Measurements from ENCODE around the gene LRRC18.

Gene LRRC18

DNA sequence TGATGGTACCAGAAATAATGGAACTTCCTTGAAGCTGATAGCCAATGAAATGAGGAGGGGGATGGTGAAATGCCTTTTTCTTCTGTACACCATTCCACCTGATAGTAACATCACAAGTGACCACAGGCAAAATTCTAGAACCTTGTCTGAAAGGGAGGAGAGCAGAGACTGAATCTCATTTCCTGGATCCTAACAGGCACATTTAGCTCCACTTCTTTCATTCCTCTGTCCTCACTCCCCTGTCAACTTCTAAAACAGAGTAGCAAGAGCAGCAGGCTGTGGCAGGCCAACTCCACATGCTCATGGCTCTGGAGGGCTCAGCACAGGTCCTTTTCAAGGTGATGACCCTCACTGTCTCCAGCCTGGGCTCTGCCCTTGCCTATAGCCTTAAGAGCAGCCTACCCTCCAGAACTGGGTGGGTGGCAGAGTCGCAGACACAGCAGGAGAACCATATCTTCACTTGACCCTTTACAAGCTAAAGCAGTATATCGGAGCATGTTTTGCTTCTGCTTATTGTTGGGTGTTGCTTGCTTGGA lies at the start of gene LRRC18:
LRRC18 (minus strand) TSS at position 51 of the 536 bp plus-strand sequence. CDS start 25,685 bp downstream, outside the sequence.
- Mint-ChIP-seq H3K4me1 (ENCODE audit: low read depth) (no peaks in the 10 kb centered on the region), H3K27ac (no peak within 1 kb of the TSS), H3K4me3 (no peak within 1 kb of the TSS), H3K27me3 (no peaks in the 10 kb centered on the region), H3K9me3 (no peaks in the 10 kb centered on the region), H3K36me3 (ENCODE audit: low read depth) (no peaks in the 10 kb centered on the region)

- no peaks in the 10 kb centered on the region for H3K9me3 Mint-ChIP-seq
- no peaks in the 10 kb centered on the region for H3K4me1 Mint-ChIP-seq (ENCODE audit: low read depth)
- H3K27ac Mint-ChIP-seq = no peak overlapping the region
- no peaks in the 10 kb centered on the region for H3K27me3 Mint-ChIP-seq
- H3K4me3 Mint-ChIP-seq = no peak overlapping the region
- no peaks in the 10 kb centered on the region for H3K36me3 Mint-ChIP-seq (ENCODE audit: low read depth)
These were observed 46.0 kb upstream of the LRRC18 start for GRCh38 chr10:48985621-48986158.

- H3K4me1 Mint-ChIP-seq (ENCODE audit: low read depth) = no peaks in the 10 kb centered on the region
- H3K36me3 Mint-ChIP-seq (ENCODE audit: low read depth) = no peaks in the 10 kb centered on the region
These were observed 44.2 kb upstream of the LRRC18 start for GRCh38 chr10:48983648-48984351.

GRCh38 chr10:48982584-48982983 lies 42.9 kb upstream of the LRRC18 start:
- Mint-ChIP-seq H3K4me1 (ENCODE audit: low read depth) (no peaks in the 10 kb centered on the region), H3K27ac (no peak overlapping the region), H3K36me3 (ENCODE audit: low read depth) (no peaks in the 10 kb centered on the region), H3K27me3 (no peaks in the 10 kb centered on the region), H3K4me3 (no peak overlapping the region), H3K9me3 (no peaks in the 10 kb centered on the region)

More at GRCh38 chr10:48983648-48984351, 44.2 kb upstream of the LRRC18 start:
- no peaks in the 10 kb centered on the region for H3K27me3 Mint-ChIP-seq
- no peaks in the 10 kb centered on the region for H3K9me3 Mint-ChIP-seq
- H3K27ac Mint-ChIP-seq = no peak overlapping the region
- H3K4me3 Mint-ChIP-seq = no peak overlapping the region

GRCh38 chr10:48981310-48981907 lies 41.8 kb upstream of the LRRC18 start:
- no peaks in the 10 kb centered on the region for H3K4me1 Mint-ChIP-seq (ENCODE audit: low read depth)
- no peaks in the 10 kb centered on the region for H3K36me3 Mint-ChIP-seq (ENCODE audit: low read depth)
- no peaks in the 10 kb centered on the region for H3K27me3 Mint-ChIP-seq
- H3K4me3 Mint-ChIP-seq = no peak overlapping the region
- no peaks in the 10 kb centered on the region for H3K9me3 Mint-ChIP-seq
- no peak overlapping the region for H3K27ac Mint-ChIP-seq

DNA sequence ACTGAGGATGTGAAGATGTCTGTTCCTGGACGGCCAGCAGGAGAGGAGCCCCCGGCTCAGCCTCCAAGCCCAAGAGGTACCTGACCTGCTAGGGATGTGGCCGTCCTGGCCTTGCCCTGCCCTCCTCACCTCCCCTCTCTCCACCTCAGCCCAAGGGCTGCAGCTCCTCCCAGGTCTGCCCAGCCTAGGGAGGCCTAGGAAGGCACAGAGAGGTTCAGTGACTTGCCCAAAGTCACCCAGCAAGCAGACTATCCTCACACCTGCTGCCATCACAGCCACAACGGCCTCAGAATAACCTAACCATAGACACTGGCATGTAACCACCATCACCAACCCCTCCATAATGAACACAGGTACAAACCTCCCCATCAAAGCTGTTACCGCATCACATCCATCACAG lies 38.7 kb upstream of the LRRC18 start:
- Mint-ChIP-seq H3K4me3 (no peak overlapping the region), H3K4me1 (ENCODE audit: low read depth) (no peaks in the 10 kb centered on the region), H3K9me3 (no peaks in the 10 kb centered on the region), H3K27ac (no peak overlapping the region), H3K27me3 (no peaks in the 10 kb centered on the region), H3K36me3 (ENCODE audit: low read depth) (no peaks in the 10 kb centered on the region)

DNA sequence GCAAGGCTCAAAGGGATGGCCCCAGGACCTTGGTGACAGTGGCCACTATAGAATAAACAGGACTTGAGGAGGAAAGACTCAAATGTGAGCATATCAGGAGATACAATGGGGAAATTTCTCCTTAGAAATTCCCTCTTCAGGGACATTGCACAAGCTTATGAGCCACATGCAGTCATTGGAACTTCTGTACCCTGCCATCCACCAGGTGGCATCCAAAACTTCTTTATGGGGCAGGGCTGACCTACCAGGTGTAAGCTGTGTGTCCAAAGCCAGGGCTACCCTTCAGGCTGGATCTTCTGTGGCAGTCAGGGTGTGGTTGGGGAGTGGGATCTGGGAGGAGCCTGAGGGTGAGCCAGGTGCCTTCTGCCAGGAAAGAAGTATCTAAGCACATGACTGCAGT lies 36.6 kb upstream of the LRRC18 start:
- Mint-ChIP-seq H3K4me3 (no peak overlapping the region), H3K36me3 (ENCODE audit: low read depth) (no peaks in the 10 kb centered on the region), H3K9me3 (no peaks in the 10 kb centered on the region), H3K4me1 (ENCODE audit: low read depth) (no peaks in the 10 kb centered on the region), H3K27ac (no peak overlapping the region), H3K27me3 (no peaks in the 10 kb centered on the region)

DNA sequence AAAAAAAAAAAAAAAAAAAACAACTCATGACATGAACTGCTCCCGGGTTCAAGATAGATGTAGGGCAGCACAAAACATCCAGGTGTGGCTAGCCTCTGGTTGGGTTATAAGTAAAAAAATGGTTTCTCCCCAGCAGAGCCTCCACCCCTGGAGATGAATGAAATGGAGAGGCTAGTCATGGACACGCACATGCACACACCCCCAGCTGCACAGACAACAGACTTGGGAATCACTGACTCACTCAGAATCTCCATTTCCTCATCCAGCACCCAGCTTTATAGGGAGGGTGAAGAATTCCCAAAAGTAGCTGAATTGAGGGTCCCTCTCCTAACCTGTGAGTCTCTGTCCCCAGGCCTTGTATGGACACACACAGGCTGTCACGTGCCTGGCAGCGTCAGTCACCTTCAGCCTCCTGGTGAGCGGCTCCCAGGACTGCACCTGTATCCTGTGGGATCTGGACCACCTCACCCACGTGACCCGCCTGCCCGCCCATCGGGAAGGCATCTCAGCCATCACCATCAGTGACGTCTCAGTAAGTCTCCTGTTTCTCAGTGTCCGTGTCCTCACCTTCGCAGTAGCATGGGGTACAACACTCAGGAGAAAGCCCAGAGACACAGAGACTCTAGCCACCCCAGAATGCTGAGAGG lies 35.0 kb upstream of the LRRC18 start:
- H3K4me1 Mint-ChIP-seq (ENCODE audit: low read depth) = no peaks in the 10 kb centered on the region
- H3K4me3 Mint-ChIP-seq = no peak overlapping the region
- no peaks in the 10 kb centered on the region for H3K9me3 Mint-ChIP-seq
- no peak overlapping the region for H3K27ac Mint-ChIP-seq
- H3K36me3 Mint-ChIP-seq (ENCODE audit: low read depth) = no peaks in the 10 kb centered on the region
- no peaks in the 10 kb centered on the region for H3K27me3 Mint-ChIP-seq

DNA sequence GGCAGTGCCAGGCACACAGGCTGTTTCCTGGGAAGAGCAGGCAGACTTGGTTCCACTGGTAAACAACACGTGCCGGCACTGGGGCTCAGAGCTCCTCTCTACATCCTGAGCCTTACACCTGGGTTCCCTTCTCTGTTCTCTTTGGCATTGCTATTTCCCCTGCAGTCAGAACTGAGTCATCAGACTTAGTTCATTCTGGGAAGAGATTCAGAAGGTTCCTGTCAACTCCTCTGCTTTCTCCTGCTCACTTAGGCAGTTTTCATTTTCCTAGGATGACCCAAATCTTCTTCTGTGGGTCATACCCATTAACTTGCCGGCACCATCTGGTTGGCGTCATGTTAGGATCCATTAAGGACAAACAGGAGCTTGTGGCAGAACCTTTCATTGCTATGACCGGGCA lies 33.4 kb upstream of the LRRC18 start:
- Mint-ChIP-seq H3K9me3 (no peaks in the 10 kb centered on the region), H3K4me3 (no peak overlapping the region), H3K27me3 (no peaks in the 10 kb centered on the region), H3K27ac (no peak overlapping the region), H3K36me3 (ENCODE audit: low read depth) (no peaks in the 10 kb centered on the region), H3K4me1 (ENCODE audit: low read depth) (no peaks in the 10 kb centered on the region)

- Mint-ChIP-seq H3K36me3 (ENCODE audit: low read depth) (no peaks in the 10 kb centered on the region), H3K27me3 (no peaks in the 10 kb centered on the region), H3K9me3 (no peaks in the 10 kb centered on the region), H3K4me1 (ENCODE audit: low read depth) (no peaks in the 10 kb centered on the region), H3K4me3 (no peak overlapping the region), H3K27ac (no peak overlapping the region)
These were observed 31.0 kb upstream of the LRRC18 start for GRCh38 chr10:48970654-48971053.

- Mint-ChIP-seq H3K27ac (no peak overlapping the region), H3K36me3 (ENCODE audit: low read depth) (no peaks in the 10 kb centered on the region), H3K4me3 (no peak overlapping the region), H3K9me3 (no peaks in the 10 kb centered on the region), H3K27me3 (no peaks in the 10 kb centered on the region), H3K4me1 (ENCODE audit: low read depth) (no peaks in the 10 kb centered on the region)
These were observed 30.4 kb upstream of the LRRC18 start for GRCh38 chr10:48970046-48970445.

- no peak overlapping the region for H3K4me3 Mint-ChIP-seq
- no peak overlapping the region for H3K27ac Mint-ChIP-seq
- H3K4me1 Mint-ChIP-seq (ENCODE audit: low read depth) = no peaks in the 10 kb centered on the region
- H3K9me3 Mint-ChIP-seq = no peaks in the 10 kb centered on the region
- no peaks in the 10 kb centered on the region for H3K27me3 Mint-ChIP-seq
- H3K36me3 Mint-ChIP-seq (ENCODE audit: low read depth) = no peaks in the 10 kb centered on the region
These were observed 28.4 kb upstream of the LRRC18 start for GRCh38 chr10:48968036-48968435.

DNA sequence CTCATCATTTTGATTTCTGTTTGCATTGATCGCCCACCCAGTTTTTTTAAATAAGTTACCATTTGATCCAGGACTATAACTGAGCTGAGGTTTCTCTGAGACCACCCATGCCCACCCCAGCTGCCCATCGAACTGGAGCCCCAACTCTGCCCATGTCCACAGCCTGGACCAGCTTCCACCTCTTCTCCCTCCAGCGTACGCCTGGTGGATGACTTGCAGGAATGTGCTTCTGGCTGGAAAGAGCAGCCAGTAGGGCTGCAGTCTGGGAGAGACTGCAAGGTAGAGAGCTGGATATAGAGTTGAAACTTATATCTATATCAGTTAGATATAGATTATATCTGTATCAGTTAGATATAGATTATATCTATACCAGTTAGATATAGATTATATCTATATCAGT lies 25.8 kb upstream of the LRRC18 start:
- no peaks in the 10 kb centered on the region for H3K36me3 Mint-ChIP-seq (ENCODE audit: low read depth)
- no peak overlapping the region for H3K4me3 Mint-ChIP-seq
- no peaks in the 10 kb centered on the region for H3K27me3 Mint-ChIP-seq
- H3K4me1 Mint-ChIP-seq (ENCODE audit: low read depth) = no peaks in the 10 kb centered on the region
- no peaks in the 10 kb centered on the region for H3K9me3 Mint-ChIP-seq
- H3K27ac Mint-ChIP-seq = no peak overlapping the region

- Mint-ChIP-seq H3K9me3 (no peaks in the 10 kb centered on the region), H3K36me3 (ENCODE audit: low read depth) (no peaks in the 10 kb centered on the region), H3K27ac (no peak overlapping the region), H3K4me3 (no peak overlapping the region), H3K4me1 (ENCODE audit: low read depth) (no peaks in the 10 kb centered on the region), H3K27me3 (no peaks in the 10 kb centered on the region)
These were observed 24.4 kb upstream of the LRRC18 start for GRCh38 chr10:48964038-48964437.

DNA sequence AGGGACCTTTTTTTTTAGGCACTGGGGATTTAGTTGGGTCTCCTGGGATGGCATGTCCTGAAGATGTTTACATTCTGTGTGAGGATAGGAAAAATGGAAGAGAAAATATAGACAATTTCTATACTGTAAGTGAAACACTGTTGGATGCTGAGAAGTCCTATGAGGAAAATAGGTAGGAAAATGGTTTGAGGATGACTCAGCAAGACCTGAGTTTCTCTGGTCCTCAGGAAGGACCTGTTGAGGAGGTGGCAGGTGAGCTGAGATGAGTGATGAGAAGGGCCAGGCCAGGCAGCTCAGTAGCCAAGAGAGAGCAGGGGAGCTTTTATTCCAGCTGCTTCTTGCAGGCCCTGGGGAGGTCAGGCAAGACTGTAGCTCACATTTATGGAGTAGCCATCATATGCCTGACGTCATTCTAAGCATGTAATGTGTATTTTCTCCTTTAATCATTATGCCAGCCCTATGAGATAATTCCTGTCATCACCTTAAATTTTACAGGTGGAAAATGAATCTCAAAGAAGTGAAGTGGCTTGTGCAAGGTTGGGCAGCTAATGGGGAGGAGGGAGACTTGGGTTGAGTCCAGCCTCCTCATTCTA lies 19.1 kb upstream of the LRRC18 start:
- H3K27me3 Mint-ChIP-seq = no peaks in the 10 kb centered on the region
- no peak overlapping the region for H3K4me3 Mint-ChIP-seq
- no peaks in the 10 kb centered on the region for H3K9me3 Mint-ChIP-seq
- no peaks in the 10 kb centered on the region for H3K4me1 Mint-ChIP-seq (ENCODE audit: low read depth)
- no peaks in the 10 kb centered on the region for H3K36me3 Mint-ChIP-seq (ENCODE audit: low read depth)
- no peak overlapping the region for H3K27ac Mint-ChIP-seq
